Right atrium auricular region (tissue), 2 donors: ENCODE results near the gene IL1RN. TPM values are rescaled to one million over a fixed set of nuclear protein-coding genes. Genes with fewer than 3 reads are reported as not detected.

Experiments
- DNase-seq: peaks from one replicate; pipeline ENCODE4 v3.0.0-alpha.2; 2019; ENCODE audit warnings: low spot score
- H3K27ac ChIP-seq, 2 donors: fragments of 200-600 bp; sonication (generic); 1 replicate in 1 of 2; 2 replicates in 1 of 2; pipeline ENCODE4 v1.5.1; 2016 to 2019
- H3K27me3 ChIP-seq, 2 donors: fragments of 200-600 bp; sonication (generic); one replicate each; pipeline versions ENCODE4 v1.5.1 to v1.6.0; 2017 to 2019
- H3K36me3 ChIP-seq: fragments of 200-600 bp; sonication (generic); one replicate; pipeline ENCODE4 v1.5.1; 2016
- H3K4me1 ChIP-seq, 2 donors: fragments of 200-600 bp; sonication (generic); one replicate each; pipeline versions ENCODE4 v1.5.1 to v1.6.0; 2017 to 2019
- H3K4me3 ChIP-seq, 2 donors: fragments of 200-600 bp; sonication (generic); 1 replicate in 1 of 2; 2 replicates in 1 of 2; pipeline ENCODE4 v1.5.1; 2017 to 2019; ENCODE audit warnings: mild to moderate bottlenecking in 1 of 2, moderate library complexity in 1 of 2
- H3K9me3 ChIP-seq, 2 donors: fragments of 200-600 bp; sonication (generic); one replicate each; pipeline ENCODE4 v1.5.1; 2019
- CTCF ChIP-seq, 2 donors: fragments of 200-600 bp; sonication (generic); IDR thresholded peaks; one replicate each; pipeline ENCODE4 v1.5.1; 2019; ENCODE audit warnings: antibody characterized with exemption in 2 of 2
- total RNA-seq, 2 donors: library from RNA; depleted of rRNA; stranded (reverse); fragments of >200 nt; gene quantifications; one replicate each; pipeline ENCODE4 v1.1.0, GENCODE V29; 2016

IL1RN gene
- total RNA-seq, 2 donors from 2014 or later = 0.41 to 1.3 TPM

DNA sequence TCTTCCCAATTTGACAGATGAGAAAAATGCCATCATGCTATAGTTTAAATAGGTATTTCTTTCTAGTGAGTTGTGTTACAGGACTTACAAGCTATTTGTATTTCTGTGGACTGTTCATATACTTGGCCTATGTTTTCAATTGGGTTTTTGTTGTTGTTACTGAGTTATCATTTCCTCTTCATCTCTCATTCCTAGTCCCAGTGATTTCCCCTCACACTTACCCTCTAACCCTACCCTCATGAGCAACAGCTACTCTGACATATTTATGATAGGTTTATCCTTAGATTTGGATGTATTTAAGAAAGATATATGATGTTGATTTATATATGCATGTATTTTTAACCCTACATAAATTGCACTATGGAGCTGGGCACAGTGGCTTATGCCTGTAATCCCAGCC lies 35.5 kb downstream of the IL1RN start:
- H3K4me3 ChIP-seq = no peak overlapping the region
- DNase-seq = no peak
- no peaks in the 10 kb centered on the region for H3K27me3 ChIP-seq
- no peaks in the 10 kb centered on the region for H3K36me3 ChIP-seq
- no peaks in the 10 kb centered on the region for H3K9me3 ChIP-seq
- no peak for TF ChIP-seq CTCF (IDR thresholded peaks at IDR 0.05)
- no peaks in the 10 kb centered on the region for H3K4me1 ChIP-seq
- no peak overlapping the region for H3K27ac ChIP-seq

- no peak overlapping the region for H3K27ac ChIP-seq
- H3K36me3 ChIP-seq = no peaks in the 10 kb centered on the region
- H3K4me1 ChIP-seq = no peaks in the 10 kb centered on the region
- no peak for TF ChIP-seq CTCF (IDR thresholded peaks at IDR 0.05)
- peak; percentile 34 for DNase-seq
- no peaks in the 10 kb centered on the region for H3K27me3 ChIP-seq
- no peak overlapping the region for H3K4me3 ChIP-seq
- no peaks in the 10 kb centered on the region for H3K9me3 ChIP-seq
These were observed 37.0 kb downstream of the IL1RN start for GRCh38 chr2:113164215-113164929.

GRCh38 chr2:113164930-113165585 lies 37.7 kb downstream of the IL1RN start:
- H3K27ac ChIP-seq = no peak overlapping the region
- H3K27me3 ChIP-seq = no peaks in the 10 kb centered on the region
- no peak for TF ChIP-seq CTCF (IDR thresholded peaks at IDR 0.05)
- H3K36me3 ChIP-seq = no peaks in the 10 kb centered on the region
- DNase-seq = no peak
- H3K4me3 ChIP-seq = no peak overlapping the region
- H3K4me1 ChIP-seq = no peaks in the 10 kb centered on the region
- no peaks in the 10 kb centered on the region for H3K9me3 ChIP-seq

GRCh38 chr2:113166187-113166645 lies 38.8 kb downstream of the IL1RN start:
- TF ChIP-seq CTCF (IDR thresholded peaks at IDR 0.05) = no peak
- no peaks in the 10 kb centered on the region for H3K9me3 ChIP-seq
- peak; percentile 21 for DNase-seq
- H3K36me3 ChIP-seq = no peaks in the 10 kb centered on the region
- no peak overlapping the region for H3K27ac ChIP-seq
- H3K4me1 ChIP-seq = no peaks in the 10 kb centered on the region
- H3K27me3 ChIP-seq = no peaks in the 10 kb centered on the region
- no peak overlapping the region for H3K4me3 ChIP-seq

DNA sequence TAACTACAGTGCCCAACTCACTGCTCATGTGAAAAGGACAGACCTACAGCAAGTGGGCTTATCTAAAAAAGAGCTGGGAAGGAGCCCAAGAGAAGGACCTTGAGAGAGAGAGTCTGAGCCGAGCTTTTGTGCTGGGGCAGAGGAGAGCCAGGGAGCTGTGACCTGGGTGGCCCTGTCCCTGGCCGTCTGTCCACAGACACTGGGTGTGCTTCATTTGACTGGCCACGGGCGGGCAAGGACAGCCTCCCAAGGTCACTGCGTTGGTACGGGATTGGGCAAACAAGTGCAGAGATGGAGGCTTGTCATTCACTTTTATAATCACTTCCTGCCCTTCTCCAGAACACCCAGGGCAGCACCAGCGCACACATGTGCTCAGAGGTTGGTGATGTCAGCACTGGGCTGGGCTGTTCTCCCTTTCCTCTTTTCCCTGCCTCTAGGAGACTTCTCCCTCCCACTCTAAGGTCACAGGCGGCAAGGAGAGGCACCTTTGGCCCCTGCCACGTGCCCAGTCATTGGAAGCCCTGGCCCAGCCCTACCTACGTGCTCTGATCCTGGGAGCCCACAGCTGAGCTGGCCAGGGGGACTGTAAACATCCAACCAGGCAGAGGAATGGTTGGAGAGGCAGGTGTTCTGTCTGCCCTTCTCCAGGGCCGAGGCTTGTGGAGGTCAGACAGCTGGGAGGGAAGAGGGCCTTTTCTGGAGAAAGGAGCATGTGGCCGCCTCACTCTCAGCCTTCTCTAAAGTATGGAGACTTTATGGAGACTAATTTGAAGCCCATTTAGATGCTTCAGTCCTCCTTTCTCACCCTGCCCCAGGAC lies 39.9 kb downstream of the IL1RN start:
- TF ChIP-seq CTCF (IDR thresholded peaks at IDR 0.05) = no peak
- no peaks in the 10 kb centered on the region for H3K4me1 ChIP-seq

More for the DNA sequence above, 39.9 kb downstream of the IL1RN start:
- no peaks in the 10 kb centered on the region for H3K36me3 ChIP-seq
- no peak overlapping the region for H3K4me3 ChIP-seq
- no peaks in the 10 kb centered on the region for H3K27me3 ChIP-seq
- H3K9me3 ChIP-seq = no peaks in the 10 kb centered on the region
- DNase-seq = peak; percentile 59
- H3K27ac ChIP-seq = no peak overlapping the region
